ENCODE results near the gene RAB3A.

RAB3A gene

GRCh38 chr19:18211683-18212082 is 7.8 kb upstream of the RAB3A start:
- no peak for TF ChIP-seq CTCF (IDR thresholded peaks at IDR 0.05)

- peak; percentile 79 for TF ChIP-seq CTCF (IDR thresholded peaks at IDR 0.05)
These were observed 4.5 kb upstream of the RAB3A start for GRCh38 chr19:18208098-18208951.

- TF ChIP-seq CTCF (IDR thresholded peaks at IDR 0.05) = no peak
These were observed 2.2 kb upstream of the RAB3A start for GRCh38 chr19:18206018-18206417.

GRCh38 chr19:18205200-18205892 is 1.5 kb upstream of the RAB3A start:
- no peak for TF ChIP-seq CTCF (IDR thresholded peaks at IDR 0.05)

- no peak for TF ChIP-seq CTCF (IDR thresholded peaks at IDR 0.05)
These were observed 755 bp upstream of the RAB3A start for GRCh38 chr19:18204394-18205199.

- no peak for TF ChIP-seq CTCF (IDR thresholded peaks at IDR 0.05)
These were observed 407 bp downstream of the RAB3A start for GRCh38 chr19:18203408-18203862.

GRCh38 chr19:18202778-18203407 is 949 bp downstream of the RAB3A start:
- peak; percentile 52 for TF ChIP-seq CTCF (IDR thresholded peaks at IDR 0.05)

Measured in LNCAP (cell line).